8988T (cell line): Measurements from ENCODE around the gene NRIP3.
"Not testable (repeated sequence)": the region's sequence is repeated elsewhere in the genome, so short reads cannot be mapped to it uniquely, and the experiment has no call there.

Experiments used
- DNase-seq: peaks from one replicate; pipeline ENCODE4 v3.0.0; 2011

The NRIP3 gene

DNA sequence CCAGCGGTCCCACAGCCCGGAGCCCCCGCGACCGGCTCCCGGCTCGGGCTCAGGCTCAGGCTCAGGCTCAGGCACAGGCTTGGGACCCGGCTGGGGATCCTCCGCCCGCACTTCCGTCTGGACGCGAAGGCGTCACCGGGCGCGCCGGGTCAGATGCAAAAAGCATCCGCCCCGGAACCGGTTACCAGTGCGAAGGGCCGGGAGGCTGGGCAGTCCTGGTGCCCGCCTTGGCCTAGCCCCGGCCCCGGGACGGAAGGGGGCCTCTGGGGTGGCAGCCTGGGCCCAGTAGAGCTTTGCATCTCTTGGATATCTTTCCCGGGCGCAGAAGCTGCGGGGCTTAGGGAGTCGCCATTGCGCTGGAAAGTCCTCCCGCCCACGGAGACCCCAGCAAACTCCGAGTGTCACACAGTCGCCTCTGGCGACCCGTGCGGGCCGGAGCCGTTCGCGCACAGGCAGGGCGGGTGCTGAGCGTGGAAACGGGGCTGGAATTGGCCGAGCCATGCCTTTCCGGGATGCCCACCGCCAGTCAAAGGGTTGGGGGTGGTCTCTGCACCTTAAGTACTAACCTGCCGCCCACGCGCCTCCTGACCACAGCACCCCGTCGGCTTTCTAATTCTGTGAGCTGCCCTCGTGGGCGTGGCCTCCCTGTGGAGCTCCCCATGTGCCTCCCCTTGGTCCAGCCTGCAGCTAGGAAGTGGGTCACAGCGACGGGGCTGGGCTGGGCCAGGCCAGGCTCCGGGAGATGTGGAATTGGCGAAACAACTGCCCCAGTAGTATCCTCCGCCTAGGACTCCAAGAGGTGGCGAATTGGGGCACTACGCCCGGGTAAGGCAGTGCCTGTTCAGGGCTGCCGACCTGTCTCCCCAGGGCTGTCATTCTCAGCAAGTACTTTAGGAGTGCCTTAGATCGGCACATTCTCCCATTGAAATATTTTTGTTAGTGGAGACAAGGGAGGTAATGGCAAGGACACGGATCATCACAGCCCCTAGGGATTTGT lies 39.2 kb downstream of the NRIP3 start, which contains the start of gene TMEM9B:
Gene TMEM9B (minus strand): TSS at position 119 of the 997 bp plus-strand sequence. CDS start 129 bp downstream, outside the sequence.
- peak; percentile 72 for DNase-seq

DNA sequence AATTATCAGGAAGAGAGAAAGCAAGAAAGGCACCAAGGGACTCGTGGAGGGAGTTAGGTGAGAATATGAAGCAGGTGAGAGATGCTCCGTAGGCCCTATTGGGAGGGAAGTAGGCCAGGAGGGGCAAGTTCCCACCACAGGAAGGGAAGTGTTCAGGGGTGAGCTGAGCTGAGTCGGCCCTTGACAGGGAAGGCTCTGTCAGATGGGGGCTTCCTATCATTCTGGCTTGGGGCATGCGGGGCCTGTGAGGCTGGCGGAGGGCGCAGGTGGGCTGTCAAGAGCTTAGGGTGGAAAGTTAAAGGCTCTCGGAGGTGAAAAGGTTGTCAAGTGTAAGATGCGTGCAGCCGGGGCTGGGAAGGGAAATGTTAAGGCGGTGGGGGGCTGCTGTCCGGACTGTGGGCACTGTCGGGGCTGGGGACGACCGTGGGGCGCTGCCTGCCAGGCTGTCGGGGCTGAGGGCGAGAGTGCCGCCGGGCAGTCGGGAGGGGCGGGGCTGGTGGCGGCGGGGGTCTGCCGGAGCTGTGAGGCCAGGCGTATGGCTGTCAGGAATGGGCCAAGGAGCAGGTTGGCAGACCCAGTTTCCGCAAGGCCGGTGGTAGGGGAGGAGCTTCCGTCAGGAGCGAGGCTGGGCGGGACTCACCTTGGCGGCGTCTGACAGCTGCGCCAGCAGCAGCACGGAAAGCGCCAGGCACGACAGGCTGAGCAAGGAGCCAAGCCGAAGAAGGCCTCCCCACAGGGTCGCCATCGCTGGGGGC lies 40.1 kb downstream of the NRIP3 start:
- DNase-seq = peak; percentile 64

DNA sequence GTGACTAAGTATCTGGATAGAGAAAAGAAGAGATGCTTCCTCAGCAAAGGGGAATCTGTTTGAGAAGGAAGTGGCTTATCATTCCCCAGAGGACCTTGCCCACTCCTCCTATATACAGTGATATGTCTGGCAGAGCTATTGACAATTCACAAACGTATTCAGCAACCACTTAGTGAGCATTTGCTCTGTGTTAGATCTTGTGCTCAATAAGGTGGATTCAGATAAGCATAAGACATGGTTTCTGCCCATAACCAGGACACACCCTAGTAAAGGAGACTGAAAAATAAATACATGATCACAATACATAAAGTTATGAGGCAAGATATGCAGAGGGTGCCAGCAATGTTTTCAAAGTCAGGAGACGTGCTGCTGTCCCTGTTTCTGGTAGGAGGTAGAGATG lies 41.0 kb downstream of the NRIP3 start:
- DNase-seq = no peak

DNA sequence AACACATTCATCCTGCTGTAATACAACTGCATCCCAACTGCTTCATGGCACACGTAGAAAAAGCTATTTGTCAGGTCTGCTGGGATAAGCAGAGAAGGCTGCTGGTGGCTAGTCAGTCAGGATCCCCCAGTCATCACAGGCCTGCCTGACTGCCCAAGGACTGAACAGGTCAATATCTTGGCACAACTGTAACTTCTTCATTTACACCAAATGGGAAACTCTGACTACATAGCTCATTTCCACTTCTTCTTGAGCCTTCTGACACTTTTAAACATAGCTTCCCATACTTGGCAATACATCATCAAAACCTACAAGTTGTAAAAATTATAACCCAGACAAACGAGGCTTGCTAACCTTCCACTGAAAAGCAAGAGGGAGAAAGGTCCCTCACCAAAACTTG lies 42.4 kb downstream of the NRIP3 start:
- no peak for DNase-seq

DNA sequence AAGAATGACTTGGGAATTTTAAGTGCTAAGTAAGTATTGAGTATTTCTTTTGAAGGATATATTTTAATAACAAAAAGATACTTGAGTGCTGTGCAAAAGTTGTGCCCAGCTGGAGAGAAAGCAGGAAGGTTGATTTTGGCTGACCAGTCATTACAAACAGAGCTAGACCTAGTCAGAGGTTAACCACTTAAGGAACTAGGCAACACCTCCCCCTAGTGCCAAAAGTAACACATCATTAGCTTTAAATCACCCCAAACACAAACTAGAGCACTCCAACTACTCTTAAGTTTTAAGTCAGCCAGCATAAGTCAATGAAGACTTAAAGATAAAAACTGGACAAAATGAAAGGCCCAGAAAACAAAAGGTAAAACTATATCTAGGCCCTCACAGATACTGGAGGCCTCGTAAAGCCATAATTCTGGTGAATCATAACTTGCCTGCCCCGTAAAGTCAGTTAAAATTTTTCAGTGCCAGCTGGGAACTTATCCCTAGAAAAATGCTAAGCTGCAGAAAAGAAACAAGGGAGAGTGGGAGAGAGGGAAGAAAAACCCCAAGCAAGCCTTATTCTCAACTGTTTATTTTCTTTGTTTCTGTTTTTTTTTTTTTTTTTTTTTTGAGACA lies 44.1 kb downstream of the NRIP3 start:
- peak; percentile 62 for DNase-seq

DNA sequence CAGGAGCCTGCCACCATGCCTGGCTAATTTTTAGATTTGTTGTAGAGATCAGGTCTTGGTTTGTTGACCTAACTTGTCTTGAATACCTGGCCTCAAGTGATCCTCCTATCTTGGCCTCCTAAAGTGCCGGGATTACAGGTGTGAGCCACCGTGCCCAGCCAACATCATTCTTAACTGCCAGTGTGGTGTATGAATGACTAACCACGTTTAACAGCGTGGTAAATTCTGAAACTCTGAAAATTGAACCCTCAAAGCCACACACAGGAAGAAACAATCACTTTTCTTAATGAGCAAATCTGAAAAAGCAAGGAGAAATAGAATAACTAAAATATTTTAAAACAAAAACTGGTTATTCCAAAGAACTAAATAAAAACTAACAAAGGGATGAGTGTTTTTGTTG lies 46.9 kb downstream of the NRIP3 start:
- DNase-seq = no peak

DNA sequence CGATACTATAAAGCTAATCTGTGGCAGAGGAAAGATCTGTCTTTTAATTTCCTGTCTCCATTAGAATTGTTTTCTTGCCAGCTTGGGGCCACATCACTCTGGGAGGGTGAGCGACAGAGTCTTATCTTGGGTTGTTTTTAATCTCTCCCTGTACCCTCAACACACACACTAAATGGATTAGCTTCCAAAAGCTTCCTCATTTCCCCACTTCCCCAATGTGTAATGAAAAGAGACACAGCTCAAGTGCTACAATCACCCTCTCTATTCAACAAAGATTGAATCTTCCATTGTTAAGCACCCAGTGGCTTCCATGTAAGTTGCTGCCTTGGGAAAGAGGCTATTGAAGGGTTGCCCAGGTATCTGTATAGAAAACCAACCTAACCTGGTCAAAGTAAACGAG lies 54.9 kb downstream of the NRIP3 start:
- DNase-seq = no peak

DNA sequence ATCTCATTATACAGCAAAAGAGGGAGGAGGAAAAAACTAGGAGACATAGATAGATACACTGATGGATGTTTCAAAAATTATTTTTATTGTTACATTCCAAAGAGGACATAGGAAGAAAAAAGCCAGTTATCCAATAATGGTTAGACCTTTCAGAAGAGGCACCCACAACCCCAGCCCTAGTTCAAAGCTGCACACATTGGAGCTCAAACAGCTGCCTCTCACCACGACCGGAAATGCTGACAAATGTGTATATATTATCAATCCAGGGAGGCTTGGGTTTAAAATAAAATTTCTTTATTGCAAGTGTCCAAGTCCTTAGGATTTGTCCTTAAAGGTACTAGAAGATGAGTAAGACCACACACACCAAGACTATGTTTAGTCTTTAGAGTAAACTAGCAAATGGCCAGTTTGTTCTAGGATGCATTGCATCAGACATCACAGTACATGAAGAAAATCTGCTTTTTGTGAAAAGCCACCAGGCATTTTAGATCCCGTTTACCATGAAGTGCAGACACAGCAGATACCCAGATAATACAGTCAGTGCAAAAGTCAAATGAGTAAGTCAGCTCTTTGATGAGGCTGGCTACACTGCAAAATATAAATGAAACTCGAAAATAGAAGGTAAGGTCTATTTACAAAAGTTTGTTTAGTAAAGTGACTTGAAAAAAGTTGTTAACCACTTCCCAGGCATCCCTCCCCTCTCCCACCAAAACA lies 56.4 kb downstream of the NRIP3 start:
- no peak for DNase-seq

DNA sequence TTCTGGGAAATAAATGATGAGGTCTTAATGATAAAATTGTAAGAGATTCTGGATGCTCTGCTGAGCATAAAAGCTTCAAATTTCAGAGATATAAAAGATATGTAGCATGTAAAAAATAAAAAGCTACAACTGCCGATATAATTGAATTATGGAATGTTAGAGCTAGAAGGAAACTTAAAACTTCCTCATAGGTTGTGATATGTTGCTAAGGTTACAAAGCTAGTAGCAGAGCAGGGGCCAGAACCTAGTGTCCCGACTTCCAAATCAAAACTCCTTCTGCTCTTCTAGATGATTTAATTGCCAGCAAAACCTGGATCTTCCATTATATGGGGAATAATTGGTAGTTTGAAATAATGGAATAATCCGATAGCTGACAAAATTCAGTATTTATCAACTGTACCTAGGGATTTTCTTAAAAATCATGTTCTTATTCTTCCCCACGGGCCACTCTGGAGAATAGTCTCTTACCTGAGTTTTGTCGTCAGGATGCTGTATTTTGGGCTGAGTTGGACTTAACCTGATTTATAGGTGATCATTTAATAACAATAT lies 61.2 kb downstream of the NRIP3 start, which contains the start of gene ASCL3:
Gene ASCL3 (minus strand): TSS at position 499 of the 549 bp plus-strand sequence. CDS start 4,855 bp downstream, outside the sequence.
- no peak for DNase-seq

DNA sequence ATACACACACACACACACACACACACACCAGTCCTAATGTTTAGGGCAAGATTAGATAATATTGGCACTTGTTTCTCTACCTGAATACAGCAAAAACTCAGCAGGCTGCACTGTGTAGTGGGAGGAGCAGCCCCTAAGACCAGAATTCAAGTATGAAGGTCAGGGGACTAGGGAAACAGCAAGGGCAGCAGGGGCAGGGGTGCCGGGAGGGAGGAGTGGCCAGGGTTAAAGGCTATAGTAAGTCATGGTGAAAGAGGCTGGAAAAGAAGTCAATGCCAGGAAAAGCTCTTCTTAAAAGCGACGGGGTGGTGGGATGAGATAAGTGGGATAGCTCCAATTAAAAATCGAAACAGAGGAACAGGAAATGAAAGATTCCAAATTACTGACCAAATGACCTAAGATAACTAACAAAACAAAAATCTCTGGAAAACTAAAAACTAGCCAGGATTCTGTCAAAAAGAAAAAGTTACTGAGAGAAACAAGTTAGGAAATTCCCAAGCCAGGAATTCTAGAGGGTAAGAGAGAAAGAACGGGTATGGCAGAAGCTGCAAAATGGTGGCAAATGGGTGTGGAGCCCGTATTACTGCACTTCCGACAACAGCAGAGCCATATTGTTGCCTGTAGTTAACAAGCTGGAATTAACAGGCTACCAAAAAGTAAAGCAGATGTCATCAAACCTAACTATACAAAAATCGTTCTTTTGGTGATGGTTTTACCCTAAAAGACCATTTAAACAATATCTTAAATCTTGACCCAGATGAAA lies 62.3 kb downstream of the NRIP3 start:
- DNase-seq = no peak

DNA sequence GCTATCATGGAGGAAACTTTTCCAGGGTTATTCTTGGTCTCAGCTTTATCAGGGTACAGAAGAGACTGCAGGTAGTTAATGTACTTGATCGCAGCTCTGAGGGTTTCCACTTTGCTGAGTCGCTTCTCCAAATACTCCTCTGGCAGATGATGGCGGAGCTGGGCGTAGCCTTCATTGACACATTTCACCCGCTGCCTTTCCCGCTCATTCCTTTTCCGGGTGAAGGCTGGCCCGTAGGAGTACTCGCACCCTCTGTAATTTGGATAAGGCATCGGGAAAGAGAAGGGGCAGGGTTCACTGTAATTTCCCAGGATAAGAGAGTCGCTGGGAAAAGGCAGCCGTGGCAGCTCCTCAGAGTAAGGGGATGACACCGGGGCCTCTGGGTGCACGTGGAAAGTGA lies 66.1 kb downstream of the NRIP3 start:
- DNase-seq = no peak

DNA sequence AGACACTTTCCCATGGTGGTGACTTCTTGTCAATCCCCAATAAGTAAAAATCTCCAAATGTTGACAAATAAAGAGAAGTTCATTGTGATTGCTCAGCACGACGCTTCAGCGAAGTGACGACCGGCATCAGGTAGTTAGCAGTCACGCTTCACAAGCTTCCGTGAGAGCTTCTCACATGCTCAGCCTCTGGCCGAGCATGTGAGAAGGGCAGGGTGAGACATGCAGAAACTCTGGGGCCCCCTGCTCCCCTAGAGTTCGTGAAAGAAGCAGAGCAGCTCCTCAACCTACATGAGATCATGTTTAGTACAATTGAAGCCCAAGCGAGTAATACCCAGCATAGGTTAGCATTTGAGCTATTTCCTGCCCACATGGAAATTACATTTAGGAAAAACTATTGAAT lies 66.6 kb downstream of the NRIP3 start:
- no peak for DNase-seq

DNA sequence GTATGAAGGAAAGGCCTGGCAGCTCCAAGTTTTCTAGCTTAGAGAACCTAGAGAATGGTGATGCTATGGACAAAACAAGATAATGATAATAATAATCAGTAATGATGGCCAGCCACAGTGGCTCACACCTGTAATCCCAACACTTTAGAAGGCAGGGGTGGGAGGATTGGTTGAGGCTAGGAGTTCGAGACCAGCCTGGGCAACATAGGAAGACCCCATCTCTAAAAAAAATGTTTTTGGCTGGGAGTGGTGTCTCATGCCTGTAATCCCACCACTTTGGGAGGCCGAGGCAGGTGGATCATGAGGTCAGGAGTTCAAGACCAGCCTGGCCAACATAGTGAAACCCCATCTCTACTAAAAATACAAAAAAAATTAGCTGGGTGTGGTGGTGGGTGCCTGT lies 68.0 kb downstream of the NRIP3 start:
- not testable (repeated sequence) for DNase-seq

DNA sequence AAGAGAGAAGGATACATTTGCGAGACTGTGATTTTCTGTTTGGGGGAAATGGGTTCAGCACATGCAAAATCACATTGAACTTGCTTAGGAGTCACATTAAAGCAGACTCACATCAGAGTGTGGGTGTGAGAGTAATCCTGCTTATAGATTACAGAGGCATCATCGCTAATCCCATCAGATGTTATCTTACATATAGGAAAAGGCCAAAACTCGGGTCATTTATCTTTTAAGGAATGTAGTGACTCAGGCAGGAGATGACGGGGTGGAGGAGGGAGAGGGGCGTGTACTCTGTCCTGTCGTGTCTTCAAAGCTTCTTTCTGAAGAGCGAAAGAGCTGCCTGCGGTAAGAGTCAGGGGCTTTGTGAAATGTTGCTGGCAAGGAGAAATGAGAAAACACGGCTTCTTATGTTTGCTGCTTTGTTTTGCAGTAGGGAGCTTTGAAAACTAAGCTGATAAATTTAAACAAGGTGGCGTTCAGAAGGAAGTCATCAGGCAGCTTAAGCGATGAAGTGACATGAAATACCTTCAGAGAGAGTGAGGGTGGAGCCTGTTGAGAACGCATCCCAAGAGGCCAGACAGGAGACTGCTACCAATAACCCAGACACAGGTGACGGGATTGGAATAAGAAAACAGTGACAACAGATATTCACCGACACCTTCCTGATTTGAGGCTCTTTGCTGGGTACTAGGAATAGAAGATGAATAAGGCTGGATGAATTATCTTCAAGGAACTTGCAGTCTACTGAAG lies 68.9 kb downstream of the NRIP3 start:
- DNase-seq = no peak

DNA sequence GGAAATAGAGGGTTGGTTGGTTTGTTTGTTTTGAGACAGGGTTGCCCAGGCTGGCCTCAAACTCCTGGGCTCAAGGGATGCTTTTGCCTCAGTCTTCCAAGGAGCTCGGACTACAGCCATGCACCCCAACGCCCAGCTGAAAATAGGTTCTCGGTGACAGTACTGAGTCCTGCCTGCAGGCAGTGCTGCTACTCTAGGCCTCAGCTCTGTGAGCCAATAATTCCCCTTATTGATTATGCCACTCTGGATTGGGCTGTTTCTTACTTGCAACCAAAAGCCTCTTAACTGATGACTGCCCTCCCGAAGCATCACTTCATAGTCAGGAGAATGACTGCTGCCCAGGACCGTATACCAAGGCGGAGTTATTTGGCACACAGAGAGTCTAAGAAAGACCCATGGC lies 69.9 kb downstream of the NRIP3 start:
- no peak for DNase-seq

DNA sequence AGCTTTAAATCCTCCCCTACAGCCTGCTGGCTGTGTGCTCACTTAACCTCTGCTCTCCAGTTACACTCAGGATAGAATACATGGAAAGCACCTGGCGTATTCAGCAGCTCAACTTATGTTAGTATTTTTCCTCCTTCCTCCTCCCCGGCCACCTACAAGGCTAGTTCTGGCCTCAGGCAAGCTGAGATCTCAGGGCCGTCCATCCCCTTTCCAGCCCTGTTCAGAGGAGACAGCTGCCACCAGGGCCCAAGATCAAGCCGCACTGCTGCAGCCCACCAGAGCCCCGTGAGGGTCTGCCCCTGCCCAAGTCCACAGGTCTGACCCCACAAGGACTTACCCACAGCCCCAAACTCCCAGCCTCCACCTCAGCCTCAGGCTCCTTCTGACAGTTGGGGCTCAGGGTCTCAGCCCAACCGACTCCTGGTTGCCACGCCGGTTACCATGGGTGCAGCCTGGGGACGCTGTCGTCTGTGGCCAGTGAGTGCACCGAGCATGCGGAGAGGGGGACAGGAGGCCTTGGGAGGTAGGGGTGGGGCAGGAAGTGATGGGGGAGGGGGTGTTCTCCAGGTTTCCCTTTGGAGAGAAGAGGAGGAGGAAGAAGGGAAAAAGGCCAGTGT lies 71.1 kb downstream of the NRIP3 start, which contains the start of gene C11orf16:
Gene C11orf16 (minus strand): TSS at position 384 of the 617 bp plus-strand sequence. CDS start 639 bp downstream, outside the sequence.
- DNase-seq = no peak
